Esophagus muscularis mucosa (tissue), 3 donors: ENCODE measurements around the gene PTCH1.

Experiments
- POLR2A ChIP-seq: fragments of 450-650 bp; IDR thresholded peaks from one replicate; pipeline ENCODE4 v1.6.1; 2017; ENCODE audit warnings: antibody characterized with exemption, moderate library complexity, mild to moderate bottlenecking, low read depth
- TF ChIP-seq, protein P1 (sequence below), 3 experiments: fragments of 200-600 bp in 2 of 3; fragments of 450-650 bp in 1 of 3; sonication (generic) in 2 of 3; IDR thresholded peaks; one replicate each; pipeline ENCODE4 v1.5.1; 2017 to 2019; ENCODE audit warnings: antibody characterized with exemption in 3 of 3, mild to moderate bottlenecking in 2 of 3, moderate library complexity in 1 of 3

DNA sequence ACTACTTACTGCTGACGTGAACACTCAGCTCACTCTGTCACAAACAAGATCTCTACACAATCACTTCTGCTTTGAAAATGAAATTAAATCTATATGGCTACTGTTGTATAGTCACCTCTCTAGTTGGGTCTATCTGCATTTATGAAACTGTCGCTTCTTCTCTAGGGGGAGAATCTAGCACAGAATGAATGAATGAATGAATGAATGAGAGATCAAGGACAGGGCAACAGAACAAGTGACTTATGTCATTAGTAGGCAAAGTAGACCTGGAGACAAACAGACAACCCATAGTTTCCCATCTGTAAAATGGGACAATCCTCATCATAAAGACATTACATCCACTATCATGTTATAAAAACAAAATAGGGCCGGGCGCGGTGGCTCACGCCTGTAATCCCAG, 13.4 kb downstream of the PTCH1 start:
- TF ChIP-seq, protein P1, sequence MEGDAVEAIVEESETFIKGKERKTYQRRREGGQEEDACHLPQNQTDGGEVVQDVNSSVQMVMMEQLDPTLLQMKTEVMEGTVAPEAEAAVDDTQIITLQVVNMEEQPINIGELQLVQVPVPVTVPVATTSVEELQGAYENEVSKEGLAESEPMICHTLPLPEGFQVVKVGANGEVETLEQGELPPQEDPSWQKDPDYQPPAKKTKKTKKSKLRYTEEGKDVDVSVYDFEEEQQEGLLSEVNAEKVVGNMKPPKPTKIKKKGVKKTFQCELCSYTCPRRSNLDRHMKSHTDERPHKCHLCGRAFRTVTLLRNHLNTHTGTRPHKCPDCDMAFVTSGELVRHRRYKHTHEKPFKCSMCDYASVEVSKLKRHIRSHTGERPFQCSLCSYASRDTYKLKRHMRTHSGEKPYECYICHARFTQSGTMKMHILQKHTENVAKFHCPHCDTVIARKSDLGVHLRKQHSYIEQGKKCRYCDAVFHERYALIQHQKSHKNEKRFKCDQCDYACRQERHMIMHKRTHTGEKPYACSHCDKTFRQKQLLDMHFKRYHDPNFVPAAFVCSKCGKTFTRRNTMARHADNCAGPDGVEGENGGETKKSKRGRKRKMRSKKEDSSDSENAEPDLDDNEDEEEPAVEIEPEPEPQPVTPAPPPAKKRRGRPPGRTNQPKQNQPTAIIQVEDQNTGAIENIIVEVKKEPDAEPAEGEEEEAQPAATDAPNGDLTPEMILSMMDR (IDR thresholded peaks at IDR 0.05) = no peak
- no peak for TF ChIP-seq POLR2A
